Heart right ventricle (tissue), 16 donors: ENCODE data around the gene ATXN1. TPM values are rescaled to one million over a fixed set of nuclear protein-coding genes. Genes with fewer than 3 reads are reported as not detected.

Experiments
- ATAC-seq, 8 donors: fragments of 200-7000 bp; cut with Tn5 transposase; one replicate each; pipeline ENCODE4 v1.9.1; 2020; ENCODE audit warnings: mild to moderate bottlenecking in 8 of 8, moderate library complexity in 8 of 8, moderate number of reproducible peaks in 1 of 8
- DNase-seq, 2 donors: peaks; one replicate each; pipeline ENCODE4 v3.0.0-alpha.2; 2020
- H3K27ac ChIP-seq, 10 donors: fragments of 200-600 bp; sonication (generic) in 2 of 10; one replicate each; pipeline versions ENCODE4 v1.5.0 to v1.8.0; 2020 to 2022; ENCODE audit warnings: mild to moderate bottlenecking in 3 of 10
- H3K27me3 ChIP-seq, 7 donors: fragments of 200-600 bp; one replicate each; pipeline ENCODE4 v1.8.0; 2021 to 2022; ENCODE audit warnings: mild to moderate bottlenecking in 2 of 7
- H3K36me3 ChIP-seq, 9 donors: fragments of 200-600 bp; sonication (generic) in 1 of 9; one replicate each; pipeline versions ENCODE4 v1.5.0 to v1.8.0; 2020 to 2022; ENCODE audit warnings: mild to moderate bottlenecking in 2 of 9
- H3K4me1 ChIP-seq, 9 donors: fragments of 200-600 bp; sonication (generic) in 1 of 9; one replicate each; pipeline versions ENCODE4 v1.5.0 to v1.8.0; 2020 to 2022; ENCODE audit warnings: mild to moderate bottlenecking in 4 of 9
- H3K4me3 ChIP-seq, 10 donors: fragments of 200-600 bp; sonication (generic) in 2 of 10; one replicate each; pipeline versions ENCODE4 v1.5.0 to v1.8.0; 2020 to 2022; ENCODE audit warnings: mild to moderate bottlenecking in 7 of 10, moderate library complexity in 2 of 10
- H3K9me3 ChIP-seq, 11 donors: fragments of 200-600 bp in 10 of 11; sonication (generic) in 2 of 11; one replicate each; pipeline versions ENCODE4 v1.5.0 to v1.8.0; 2013 to 2022; ENCODE audit warnings: mild to moderate bottlenecking in 2 of 11, control low read depth in 1 of 11, moderate library complexity in 1 of 11
- CTCF ChIP-seq, 9 donors: fragments of 200-600 bp; sonication (generic) in 2 of 9; IDR thresholded peaks; one replicate each; pipeline versions ENCODE4 v1.5.0 to v1.8.0; 2021 to 2022; ENCODE audit warnings: antibody characterized with exemption in 9 of 9, mild to moderate bottlenecking in 5 of 9, moderate library complexity in 1 of 9
- WGBS, 2 donors: extraction: QIAGEN DNeasy Blood & Tissue Kit; methylation state at CpG; one replicate each; pipeline ENCODE4 v1.1.7; 2013; ENCODE audit warnings: inconsistent platforms in 1 of 2; 5-methylcytosine and 5-hydroxymethylcytosine counted together
- intact Hi-C, 10 donors: fragments of 100-400 bp; cut with DNase I; formaldehyde crosslinking; loops; one replicate each; pipeline versions ENCODE4 v1.11.1 to v1.14.2; 2022
- polyA plus RNA-seq, 2 donors: library from polyadenylated mRNA; stranded (reverse); fragments of 200-250 nt; gene quantifications; one replicate each; pipeline ENCODE4 v1.2.3, GENCODE V29; 2013
- total RNA-seq, 10 donors: library from RNA; stranded (reverse); fragmentation: NEBNext Ultra II Directional in 3 of 10; extraction: Animal tissue kit (Norgen Biotek cat#: 25700) in 3 of 10; gene quantifications; one replicate each; pipeline versions ENCODE4 v1.2.1 to v1.2.4, GENCODE V29; 2021 to 2023
- donor health status: Arrhythmogenic right ventricular cardiomyopathy.
- donor health status: ischemic (EF 13 %, LVEDD 7.1; RV severe dilation, severe dysfunction).
- donor health status: healthy with polysubstance abuse.
- donor health status: DM: no; HTN: yes; CAD: no.
- donor health status: DM: no; HTN: no; CAD: no.
- donor health status: ischemic (EF 25% LVEDD 6.9; RV normal size, moderate dysfunction).
- donor health status: ischemic (EF 25% LVEDD 5.7; RV mildly dilated, moderate dysfunction).
- donor health status: healthy.
- donor health status: DM: yes; HTN: yes; CAD: no.
- donor health status: Ischemic cardiomyopathy.
- donor health status: ischemic (EF 35%, LVEDD 5.7; RV mildly dilated, moderate dysfunction).
- donor health status: nonischemic (EF 11% LVEDD 7.7; RV severe dilation, severe dysfunction).
- donor health status: DM: yes; HTN: yes; CAD: no.
- donor health status: PGD.
- donor health status: ischemic (EF 29% LVEDD 5.4; RV normal size, mild dysfunction).
- donor health status: nonischemic (EF 23%, LVEDD 6.1; RV moderate dilation, normal function).

ATXN1 gene
- total and polyA plus RNA-seq, 12 donors = 4.1 to 46.5 (median 40.3) TPM

DNA sequence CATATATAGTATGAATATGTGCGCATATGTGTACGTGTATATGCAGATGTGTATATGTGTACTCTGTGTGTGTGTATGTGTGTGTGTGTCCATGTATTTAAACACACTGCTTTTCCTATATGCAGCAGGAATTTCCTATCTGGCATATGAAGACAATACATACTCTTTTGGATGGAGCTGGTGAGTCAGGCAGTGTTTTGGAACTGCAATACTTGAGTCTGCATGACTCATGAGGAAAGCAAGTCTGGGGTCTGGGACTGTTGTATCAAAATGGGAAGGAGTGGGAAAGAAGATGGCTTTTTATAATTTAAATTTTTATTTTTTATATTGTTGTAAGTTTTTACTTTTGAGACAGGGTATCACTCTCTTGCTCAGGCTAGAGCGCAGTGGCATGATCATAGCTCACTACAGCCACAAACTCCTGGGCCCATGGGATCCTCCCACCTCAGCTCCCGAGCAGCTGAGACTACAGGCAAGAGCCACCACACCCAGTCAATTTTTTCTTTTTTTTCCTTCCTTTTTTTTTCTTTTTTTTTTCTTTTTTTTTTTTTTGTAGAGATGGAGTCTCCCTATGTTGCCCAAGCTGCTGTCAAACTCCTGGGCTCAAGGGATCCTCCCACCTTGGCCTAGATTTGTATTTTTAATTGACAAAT lies 72.2 kb downstream of the ATXN1 start:
- TF ChIP-seq CTCF (IDR thresholded peaks at IDR 0.05) = no peak
- H3K27me3 ChIP-seq = no peaks in the 10 kb centered on the region
- no peak overlapping the region for H3K4me3 ChIP-seq
- H3K9me3 ChIP-seq = no peaks in the 10 kb centered on the region
- peaks cover 0 to 79% (median 13%) of the 10 kb centered on the region in 9 donors for H3K4me1 ChIP-seq
- peak overlapping the region in 1 of 10 donors; percentile 59 for H3K27ac ChIP-seq
- intact Hi-C loops = loop anchor here in 1 of 10 donors (10.0 kb wide), 1 partner anchor 66 kb away; no protein-coding TSS in a partner anchor
- 87 to 89% methylated on average over 4 of the region's 4 CpGs for WGBS, 2 donors
- DNase-seq (no peak), ATAC-seq (peak in 4 of 8 donors; percentile 19 to 57 (median 44))
- H3K36me3 ChIP-seq = no peaks in the 10 kb centered on the region

DNA sequence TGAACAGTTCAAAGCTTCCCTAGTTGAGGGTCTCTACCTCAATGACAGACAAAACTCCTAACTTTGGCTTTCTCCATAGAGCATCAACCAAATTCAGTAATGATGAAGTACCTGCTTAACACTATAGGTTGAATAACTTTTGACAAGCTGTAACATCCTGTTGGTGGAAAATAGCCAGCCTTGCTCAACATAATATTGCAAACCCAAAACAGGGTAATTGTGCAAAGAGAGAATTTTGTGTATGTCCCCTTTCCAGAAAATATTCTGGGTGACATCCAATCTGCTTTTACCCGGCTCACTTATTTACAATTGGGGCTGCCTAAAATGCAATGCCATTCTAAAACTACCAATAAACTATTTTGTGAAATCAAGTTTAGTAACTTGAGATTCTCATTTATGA lies 72.8 kb downstream of the ATXN1 start:
- no peak overlapping the region for H3K4me3 ChIP-seq
- peaks cover 0 to 83% (median 20%) of the 10 kb centered on the region in 9 donors for H3K4me1 ChIP-seq
- H3K9me3 ChIP-seq = no peaks in the 10 kb centered on the region
- H3K36me3 ChIP-seq = no peaks in the 10 kb centered on the region
- WGBS, 2 donors = 88 to 94% methylated on average over 1 of the region's 1 CpG
- ATAC-seq (no peak), DNase-seq (no peak)
- no peak for TF ChIP-seq CTCF (IDR thresholded peaks at IDR 0.05)
- intact Hi-C loops = loop anchor here in 1 of 10 donors (10.0 kb wide), 1 partner anchor 66 kb away; no protein-coding TSS in a partner anchor
- no peaks in the 10 kb centered on the region for H3K27me3 ChIP-seq
- peak overlapping the region in 1 of 10 donors; percentile 59 for H3K27ac ChIP-seq

DNA sequence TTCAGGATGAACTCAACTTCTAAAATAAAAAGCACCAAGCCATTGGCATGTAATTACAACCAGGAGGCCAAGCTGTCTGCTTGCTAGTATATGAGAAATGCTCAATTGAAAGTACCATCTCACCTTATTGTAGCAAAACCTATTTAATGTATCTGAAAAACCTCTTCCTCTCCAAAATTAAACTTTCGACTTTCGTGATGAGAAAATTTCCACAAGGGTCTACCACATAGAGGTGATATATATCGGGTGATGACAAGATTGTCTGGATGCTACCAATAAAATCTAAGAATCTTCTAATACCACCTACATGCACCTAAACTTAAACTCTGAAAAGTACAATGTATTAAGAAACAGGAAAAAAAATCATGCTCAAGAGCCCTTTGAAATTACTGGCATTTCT lies 74.2 kb downstream of the ATXN1 start:
- no peak for TF ChIP-seq CTCF (IDR thresholded peaks at IDR 0.05)
- Histone ChIP-seq H3K27ac (peak overlapping the region in 1 of 10 donors; percentile 41), H3K4me1 (peaks cover 0 to 95% (median 27%) of the 10 kb centered on the region in 9 donors), H3K4me3 (no peak overlapping the region), H3K9me3 (no peaks in the 10 kb centered on the region), H3K27me3 (no peaks in the 10 kb centered on the region), H3K36me3 (peaks cover 0 to 3% (median 0%) of the 10 kb centered on the region in 9 donors)
- DNase-seq = no peak
- no peak for ATAC-seq
- WGBS, 2 donors = 94% methylated on average over 3 of the region's 3 CpGs
- intact Hi-C loops = loop anchor here in 1 of 10 donors (10.0 kb wide), 1 partner anchor 68 kb away; no protein-coding TSS in a partner anchor

GRCh38 chr6:16684896-16685554 lies 76.2 kb downstream of the ATXN1 start:
- Histone ChIP-seq H3K4me3 (no peak overlapping the region), H3K9me3 (no peaks in the 10 kb centered on the region), H3K36me3 (peaks cover 0 to 9% (median 0%) of the 10 kb centered on the region in 9 donors), H3K4me1 (peaks cover 0 to 95% (median 27%) of the 10 kb centered on the region in 9 donors), H3K27ac (peak overlapping the region in 1 of 10 donors; percentile 64), H3K27me3 (no peaks in the 10 kb centered on the region)
- intact Hi-C loops = loop anchor here in 1 of 10 donors (10.0 kb wide), 1 partner anchor 70 kb away; no protein-coding TSS in a partner anchor
- DNase-seq = no peak
- WGBS, 2 donors = 92 to 94% methylated on average over 7 of the region's 7 CpGs
- TF ChIP-seq CTCF (IDR thresholded peaks at IDR 0.05) = no peak
- no peak for ATAC-seq
